ENCODE results near the gene ZNF532.
"Not testable (repeated sequence)": the region's sequence is repeated elsewhere in the genome, so short reads cannot be mapped to it uniquely, and the experiment has no call there.

Gene ZNF532

GRCh38 chr18:58829263-58829662 is 35.4 kb upstream of the ZNF532 start:
- no peaks in the 10 kb centered on the region for H3K36me3 ChIP-seq (ENCODE audit: control insufficient read depth, insufficient read depth, low read length)
- peaks cover 4% of the 10 kb centered on the region for H3K9me3 ChIP-seq (ENCODE audit: control insufficient read depth, low read length)
- H3K27ac ChIP-seq (ENCODE audit: low read depth, low read length, severe bottlenecking) = no peak overlapping the region
- 90 to 94% methylated on average over 2 to 3 of the region's 3 CpGs for WGBS, 2 experiments (ENCODE audit: insufficient coverage in 2 of 2)
- no peaks in the 10 kb centered on the region for H3K4me1 ChIP-seq (ENCODE audit: control insufficient read depth, insufficient read depth, low read length, poor library complexity, severe bottlenecking)
- H3K4me3 ChIP-seq (ENCODE audit: extremely low read depth, insufficient read depth, low read length, poor library complexity, severe bottlenecking) = no peak overlapping the region

- WGBS, 2 experiments (ENCODE audit: insufficient coverage in 2 of 2) = 78% methylated on average over 3 of the region's 3 CpGs; no CpG with 5 or more reads in 1 of the 2 experiments
- not testable (repeated sequence) for H3K9me3 ChIP-seq (ENCODE audit: control insufficient read depth, low read length)
Observed at GRCh38 chr18:58829886-58830285, 34.8 kb upstream of the ZNF532 start.

GRCh38 chr18:58831606-58832005 is 33.1 kb upstream of the ZNF532 start:
- H3K27ac ChIP-seq (ENCODE audit: low read depth, low read length, severe bottlenecking) = no peak overlapping the region
- no peak overlapping the region for H3K4me3 ChIP-seq (ENCODE audit: extremely low read depth, insufficient read depth, low read length, poor library complexity, severe bottlenecking)
- H3K9me3 ChIP-seq (ENCODE audit: control insufficient read depth, low read length) = peaks cover 4% of the 10 kb centered on the region
- no peaks in the 10 kb centered on the region for H3K36me3 ChIP-seq (ENCODE audit: control insufficient read depth, insufficient read depth, low read length)
- 88 to 100% methylated on average over 1 of the region's 1 CpG for WGBS, 2 experiments (ENCODE audit: insufficient coverage in 2 of 2)
- H3K4me1 ChIP-seq (ENCODE audit: control insufficient read depth, insufficient read depth, low read length, poor library complexity, severe bottlenecking) = no peaks in the 10 kb centered on the region

More at GRCh38 chr18:58829886-58830285, 34.8 kb upstream of the ZNF532 start:
- H3K27ac ChIP-seq (ENCODE audit: low read depth, low read length, severe bottlenecking); H3K36me3 ChIP-seq (ENCODE audit: control insufficient read depth, insufficient read depth, low read length); H3K4me1 ChIP-seq (ENCODE audit: control insufficient read depth, insufficient read depth, low read length, poor library complexity, severe bottlenecking); H3K4me3 ChIP-seq (ENCODE audit: extremely low read depth, insufficient read depth, low read length, poor library complexity, severe bottlenecking): not testable (repeated sequence)

DNA sequence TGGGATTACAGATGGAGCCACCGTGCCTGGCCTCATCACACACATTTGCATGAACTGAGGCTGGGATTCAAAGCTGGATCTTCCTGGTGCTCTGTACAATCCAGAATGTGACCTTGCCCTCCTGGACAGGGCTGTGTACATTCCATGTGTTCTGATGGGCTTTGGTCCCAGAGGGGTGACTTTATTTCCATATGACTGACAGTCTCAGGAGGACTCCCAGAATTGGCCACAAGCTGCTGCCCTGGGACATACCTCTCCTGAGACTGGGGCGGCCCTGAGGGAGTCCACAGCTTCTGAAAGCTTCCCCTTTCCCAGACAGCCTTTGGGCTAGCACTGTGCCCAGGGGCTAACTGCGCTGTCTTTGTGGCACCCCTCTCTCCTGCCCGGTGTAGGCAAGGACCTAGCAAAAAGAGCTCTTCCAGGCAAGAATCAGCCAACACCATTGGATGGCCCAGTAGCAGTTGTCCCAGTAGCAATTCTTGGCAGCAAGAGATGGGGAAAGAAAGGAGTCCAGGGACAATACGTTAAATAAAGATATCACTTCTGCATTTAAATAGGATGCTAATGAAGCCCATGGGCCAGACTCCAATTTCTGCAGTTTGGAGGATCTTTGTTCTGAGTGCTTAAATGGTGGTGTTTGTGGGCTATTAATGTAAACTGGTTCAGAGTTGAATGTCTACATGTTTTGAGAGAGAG is 26.4 kb upstream of the ZNF532 start:
- no peaks in the 10 kb centered on the region for H3K36me3 ChIP-seq (ENCODE audit: control insufficient read depth, insufficient read depth, low read length)
- WGBS, 2 experiments (ENCODE audit: insufficient coverage in 2 of 2) = 90 to 97% methylated on average over 3 to 4 of the region's 5 CpGs

GRCh38 chr18:58838946-58839345 is 25.7 kb upstream of the ZNF532 start:
- Histone ChIP-seq H3K4me3 (ENCODE audit: extremely low read depth, insufficient read depth, low read length, poor library complexity, severe bottlenecking) (no peak overlapping the region), H3K36me3 (ENCODE audit: control insufficient read depth, insufficient read depth, low read length) (no peaks in the 10 kb centered on the region), H3K9me3 (ENCODE audit: control insufficient read depth, low read length) (peaks cover 7% of the 10 kb centered on the region), H3K4me1 (ENCODE audit: control insufficient read depth, insufficient read depth, low read length, poor library complexity, severe bottlenecking) (peaks cover 8% of the 10 kb centered on the region), H3K27ac (ENCODE audit: low read depth, low read length, severe bottlenecking) (no peak overlapping the region)
- WGBS, 2 experiments (ENCODE audit: insufficient coverage in 2 of 2) = 89 to 92% methylated on average over 6 of the region's 6 CpGs

More for the DNA sequence above, 26.4 kb upstream of the ZNF532 start:
- Histone ChIP-seq H3K27ac (ENCODE audit: low read depth, low read length, severe bottlenecking) (no peak overlapping the region), H3K9me3 (ENCODE audit: control insufficient read depth, low read length) (peaks cover 7% of the 10 kb centered on the region), H3K4me3 (ENCODE audit: extremely low read depth, insufficient read depth, low read length, poor library complexity, severe bottlenecking) (no peak overlapping the region), H3K4me1 (ENCODE audit: control insufficient read depth, insufficient read depth, low read length, poor library complexity, severe bottlenecking) (peaks cover 4% of the 10 kb centered on the region)

DNA sequence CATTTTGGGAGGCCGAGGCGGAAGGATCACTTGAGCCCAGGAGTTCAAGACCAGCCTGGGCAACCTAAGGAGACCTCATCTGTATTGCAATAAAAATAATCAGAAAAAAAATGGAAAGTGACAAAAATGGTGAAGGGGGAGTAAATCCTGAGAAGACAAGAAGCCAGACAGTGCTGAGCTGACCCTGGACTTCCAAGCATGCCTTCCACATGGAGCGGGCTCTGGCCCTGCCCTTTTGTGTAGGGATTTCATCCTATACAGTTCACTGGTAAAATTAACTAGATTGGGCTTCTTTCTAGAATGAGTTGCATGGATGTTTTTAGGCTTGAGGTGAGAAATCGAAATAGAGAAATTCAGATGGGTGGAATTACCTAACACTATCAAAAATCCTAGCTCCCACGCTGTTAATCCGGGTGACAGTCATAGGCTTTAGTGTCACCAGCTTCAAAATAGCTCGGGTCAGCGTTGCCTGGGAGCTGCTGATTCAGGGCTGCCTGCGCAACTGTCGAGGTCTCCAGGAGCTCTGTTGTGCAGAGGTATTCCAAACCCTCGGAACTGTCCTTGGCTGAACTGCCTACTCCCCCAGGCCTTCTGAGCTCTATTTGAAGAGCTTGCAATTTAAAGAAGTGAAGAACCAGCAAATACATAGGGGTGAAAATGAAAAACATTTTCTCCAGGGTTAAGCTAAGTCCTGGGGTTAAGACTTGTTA is 21.5 kb upstream of the ZNF532 start:
- 43 to 55% methylated on average over 7 to 9 of the region's 11 CpGs for WGBS, 2 experiments (ENCODE audit: insufficient coverage in 2 of 2)
- H3K27ac ChIP-seq (ENCODE audit: low read depth, low read length, severe bottlenecking) = no peak overlapping the region
- H3K4me3 ChIP-seq (ENCODE audit: extremely low read depth, insufficient read depth, low read length, poor library complexity, severe bottlenecking) = no peak overlapping the region
- peaks cover 7% of the 10 kb centered on the region for H3K9me3 ChIP-seq (ENCODE audit: control insufficient read depth, low read length)
- H3K4me1 ChIP-seq (ENCODE audit: control insufficient read depth, insufficient read depth, low read length, poor library complexity, severe bottlenecking) = peaks cover 19% of the 10 kb centered on the region
- no peaks in the 10 kb centered on the region for H3K36me3 ChIP-seq (ENCODE audit: control insufficient read depth, insufficient read depth, low read length)

- Histone ChIP-seq H3K4me1 (ENCODE audit: control insufficient read depth, insufficient read depth, low read length, poor library complexity, severe bottlenecking) (peaks cover 21% of the 10 kb centered on the region), H3K36me3 (ENCODE audit: control insufficient read depth, insufficient read depth, low read length) (no peaks in the 10 kb centered on the region), H3K4me3 (ENCODE audit: extremely low read depth, insufficient read depth, low read length, poor library complexity, severe bottlenecking) (no peak overlapping the region), H3K9me3 (ENCODE audit: control insufficient read depth, low read length) (peaks cover 7% of the 10 kb centered on the region), H3K27ac (ENCODE audit: low read depth, low read length, severe bottlenecking) (no peak overlapping the region)
- no CpG with 5 or more reads among the region's 2 CpGs for WGBS, 2 experiments (ENCODE audit: insufficient coverage in 2 of 2)
Observed at GRCh38 chr18:58843688-58844035, 21.0 kb upstream of the ZNF532 start.

GRCh38 chr18:58844871-58845270 is 19.8 kb upstream of the ZNF532 start:
- H3K27ac ChIP-seq (ENCODE audit: low read depth, low read length, severe bottlenecking) = no peak overlapping the region
- WGBS, 2 experiments (ENCODE audit: insufficient coverage in 2 of 2) = 71 to 94% methylated on average over 3 of the region's 4 CpGs
- H3K9me3 ChIP-seq (ENCODE audit: control insufficient read depth, low read length) = peaks cover under 1% of the 10 kb centered on the region
- H3K4me3 ChIP-seq (ENCODE audit: extremely low read depth, insufficient read depth, low read length, poor library complexity, severe bottlenecking) = no peak overlapping the region
- H3K4me1 ChIP-seq (ENCODE audit: control insufficient read depth, insufficient read depth, low read length, poor library complexity, severe bottlenecking) = peaks cover 21% of the 10 kb centered on the region
- no peaks in the 10 kb centered on the region for H3K36me3 ChIP-seq (ENCODE audit: control insufficient read depth, insufficient read depth, low read length)

DNA sequence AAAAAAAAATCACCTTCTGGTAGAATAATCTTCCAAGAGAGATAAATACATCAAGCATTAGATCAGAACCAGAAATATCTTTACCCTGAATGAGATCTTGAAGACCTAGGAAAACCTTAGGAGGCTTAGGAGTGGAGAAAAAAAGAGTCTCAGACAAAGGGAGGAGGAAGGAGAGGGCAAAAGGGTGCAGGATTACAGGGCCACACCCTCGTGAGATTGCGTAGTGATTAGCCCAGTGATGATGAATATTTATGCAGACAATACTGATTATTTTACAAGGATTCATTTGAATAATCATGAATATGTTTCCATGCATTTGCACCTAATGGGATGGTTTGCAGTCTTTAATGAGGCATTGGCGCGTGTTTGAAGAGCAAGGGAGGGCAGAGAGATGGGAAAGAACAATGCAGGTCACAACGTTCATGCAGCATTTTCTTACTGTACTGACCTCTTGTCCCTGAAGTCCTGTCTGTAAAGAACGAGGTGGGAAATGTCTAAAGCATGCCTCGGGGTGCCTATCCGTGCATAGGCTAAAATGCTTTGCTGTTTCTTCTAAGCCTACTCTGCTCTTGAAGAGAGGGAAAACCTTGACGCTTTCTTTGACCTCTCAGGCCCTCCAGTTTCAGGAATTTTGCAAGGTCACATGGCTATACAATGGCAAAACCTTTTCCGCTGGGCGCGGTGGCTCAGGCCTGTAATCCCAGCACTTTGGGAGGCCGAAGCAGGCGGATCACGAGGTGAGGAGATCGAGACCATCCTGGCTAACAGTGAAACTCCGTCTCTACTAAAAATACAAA is 18.6 kb upstream of the ZNF532 start:
- no peak overlapping the region for H3K27ac ChIP-seq (ENCODE audit: low read depth, low read length, severe bottlenecking)

GRCh38 chr18:58847383-58848071 is 17.1 kb upstream of the ZNF532 start:
- H3K4me3 ChIP-seq (ENCODE audit: extremely low read depth, insufficient read depth, low read length, poor library complexity, severe bottlenecking) = peak overlapping the region; percentile 22
- no peaks in the 10 kb centered on the region for H3K9me3 ChIP-seq (ENCODE audit: control insufficient read depth, low read length)
- 4 to 7% methylated on average over 17 to 24 of the region's 29 CpGs for WGBS, 2 experiments (ENCODE audit: insufficient coverage in 2 of 2)
- no peaks in the 10 kb centered on the region for H3K36me3 ChIP-seq (ENCODE audit: control insufficient read depth, insufficient read depth, low read length)
- H3K27ac ChIP-seq (ENCODE audit: low read depth, low read length, severe bottlenecking) = peak overlapping the region; percentile 67
- peaks cover 39% of the 10 kb centered on the region for H3K4me1 ChIP-seq (ENCODE audit: control insufficient read depth, insufficient read depth, low read length, poor library complexity, severe bottlenecking)

More for the DNA sequence above, 18.6 kb upstream of the ZNF532 start:
- peaks cover 29% of the 10 kb centered on the region for H3K4me1 ChIP-seq (ENCODE audit: control insufficient read depth, insufficient read depth, low read length, poor library complexity, severe bottlenecking)
- no peaks in the 10 kb centered on the region for H3K9me3 ChIP-seq (ENCODE audit: control insufficient read depth, low read length)
- H3K36me3 ChIP-seq (ENCODE audit: control insufficient read depth, insufficient read depth, low read length) = no peaks in the 10 kb centered on the region
- H3K4me3 ChIP-seq (ENCODE audit: extremely low read depth, insufficient read depth, low read length, poor library complexity, severe bottlenecking) = no peak overlapping the region
- 87 to 88% methylated on average over 14 to 15 of the region's 17 CpGs for WGBS, 2 experiments (ENCODE audit: insufficient coverage in 2 of 2)

Data from mesodermal cell (in vitro differentiated cells).